Hepatocyte (in vitro differentiated cells): Measurements from ENCODE around the gene CNNM2.

Experiments used
- CTCF ChIP-seq: fragments of 200-600 bp; sonication (generic); IDR thresholded peaks from 2 replicates; pipeline ENCODE4 v1.5.1; 2016; ENCODE audit warnings: antibody characterized with exemption, mild to moderate bottlenecking; ENCODE audit not compliant: poor library complexity
- EZH2 ChIP-seq: fragments of 200-600 bp; sonication (generic); IDR thresholded peaks from 2 replicates; pipeline ENCODE4 v1.6.1; 2016; ENCODE audit warnings: antibody characterized with exemption, mild to moderate bottlenecking, borderline replicate concordance
- EZH2phosphoT487 ChIP-seq: fragments of 200-600 bp; sonication (generic); IDR thresholded peaks from one replicate; pipeline ENCODE4 v1.6.1; 2018; ENCODE audit warnings: antibody characterized with exemption, mild to moderate bottlenecking, low read depth, moderate library complexity; ENCODE audit not compliant: unreplicated experiment, severe bottlenecking

DNA sequence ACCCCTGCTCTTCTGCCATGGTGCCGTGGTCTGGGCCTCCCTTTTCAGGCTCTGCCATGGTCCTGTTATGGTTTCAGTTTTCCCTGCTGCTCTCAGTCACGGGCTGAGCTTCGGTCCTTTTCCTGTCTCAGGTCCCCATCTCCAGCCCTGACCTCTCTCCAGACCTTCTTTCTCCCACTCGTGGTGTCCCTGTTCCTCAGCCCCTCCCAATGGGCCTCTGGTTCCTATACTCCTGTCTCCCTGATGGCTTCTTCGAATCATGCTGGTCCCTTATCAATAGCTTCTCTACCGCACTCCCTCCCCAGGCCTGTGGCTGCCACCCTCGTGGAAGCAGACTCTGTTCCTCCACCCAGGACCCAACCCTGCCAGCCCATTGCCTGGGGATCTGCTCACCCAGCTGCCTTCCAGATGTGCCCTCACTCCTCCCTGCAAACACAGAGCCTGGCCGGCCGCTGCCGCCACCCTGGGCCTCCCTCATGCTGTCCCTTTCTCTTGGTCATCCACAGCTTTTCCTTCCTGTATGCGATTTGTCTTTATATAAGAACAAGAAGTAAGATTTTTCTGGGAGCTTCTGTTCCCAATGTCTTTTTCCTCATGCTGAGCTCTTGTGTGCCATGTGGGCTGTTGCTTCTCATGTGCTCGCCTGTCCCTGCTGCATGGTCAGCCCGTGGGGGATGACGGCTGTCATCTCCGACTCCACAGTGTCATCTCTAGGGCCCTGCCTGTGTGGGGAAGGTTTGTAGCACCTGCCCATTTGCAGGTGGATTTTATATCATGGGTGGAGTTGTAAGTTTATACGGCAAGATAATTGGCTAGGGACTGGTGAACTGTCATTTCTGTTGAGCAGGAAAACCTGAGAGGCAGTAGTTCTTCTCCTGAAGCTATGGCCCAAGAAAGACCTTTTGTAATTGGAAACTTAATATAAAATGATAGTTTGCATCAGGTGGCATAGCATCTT, 148.3 kb downstream of the CNNM2 start:
- TF ChIP-seq CTCF (no peak), EZH2 (no peak), EZH2phosphoT487 (no peak)
